Measurements from ENCODE around the gene C20orf173. TPM values are rescaled to one million over a fixed set of nuclear protein-coding genes. Genes with fewer than 3 reads are reported as not detected.

C20orf173 gene
- total RNA-seq, 1 donor from 2014 or later: not detected

DNA sequence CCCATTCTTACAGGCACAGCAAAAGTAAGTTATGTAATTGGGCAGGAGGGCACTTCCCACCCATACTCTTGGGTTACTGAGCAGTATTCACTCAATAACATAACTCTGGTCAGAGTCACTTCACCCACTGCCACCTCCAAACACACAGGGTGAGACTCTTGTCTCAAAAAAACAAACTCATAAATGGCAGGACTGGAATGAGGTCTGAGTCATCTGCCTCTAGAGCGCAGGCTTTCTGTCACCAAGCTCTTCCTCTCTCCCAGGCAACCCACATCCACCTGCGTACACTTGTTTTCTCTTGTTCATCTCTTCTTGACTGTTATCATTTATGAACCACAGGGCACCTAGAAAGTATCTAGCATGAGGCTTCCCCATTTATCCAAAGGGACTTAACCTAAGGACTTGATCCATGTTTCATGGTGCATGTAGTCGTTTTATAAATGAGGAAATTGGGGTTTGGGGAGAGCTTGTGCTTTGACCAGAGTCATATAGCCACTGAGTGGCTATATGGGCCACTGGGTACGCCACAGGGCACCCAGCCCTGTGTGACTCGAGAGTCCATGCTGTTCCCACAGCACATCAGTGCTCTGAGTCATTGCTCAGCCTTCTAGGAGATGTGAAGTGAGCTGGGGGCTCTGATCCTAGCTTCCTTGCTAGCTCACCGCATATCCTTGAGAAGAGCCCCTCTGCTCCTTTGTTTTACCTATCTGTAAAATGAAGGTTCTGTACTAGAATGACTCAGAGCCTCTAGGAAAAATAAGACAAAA lies 22.4 kb downstream of the C20orf173 start:
- DNase-seq (ENCODE audit: low read depth): peak; percentile 21

DNA sequence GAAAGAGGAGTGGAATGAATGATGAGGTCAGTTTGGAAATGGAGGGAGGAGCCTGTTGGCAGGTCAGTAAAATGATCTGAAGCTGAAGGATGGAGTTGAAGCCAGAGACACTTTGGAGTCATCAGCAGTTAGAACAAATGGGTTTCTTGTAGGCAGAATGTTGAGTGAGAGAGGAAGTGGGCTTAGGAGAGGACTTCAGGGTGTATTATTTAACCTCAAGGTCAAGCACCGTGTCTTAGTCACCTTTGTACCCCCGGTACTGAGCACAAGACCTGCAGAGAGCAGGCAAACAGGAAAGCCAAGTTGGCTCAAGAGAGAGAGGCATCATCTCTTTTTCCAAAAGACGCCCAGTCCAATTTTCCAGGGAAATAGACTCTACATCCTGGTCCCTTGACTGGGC lies 23.3 kb downstream of the C20orf173 start:
- DNase-seq (ENCODE audit: low read depth): no peak

DNA sequence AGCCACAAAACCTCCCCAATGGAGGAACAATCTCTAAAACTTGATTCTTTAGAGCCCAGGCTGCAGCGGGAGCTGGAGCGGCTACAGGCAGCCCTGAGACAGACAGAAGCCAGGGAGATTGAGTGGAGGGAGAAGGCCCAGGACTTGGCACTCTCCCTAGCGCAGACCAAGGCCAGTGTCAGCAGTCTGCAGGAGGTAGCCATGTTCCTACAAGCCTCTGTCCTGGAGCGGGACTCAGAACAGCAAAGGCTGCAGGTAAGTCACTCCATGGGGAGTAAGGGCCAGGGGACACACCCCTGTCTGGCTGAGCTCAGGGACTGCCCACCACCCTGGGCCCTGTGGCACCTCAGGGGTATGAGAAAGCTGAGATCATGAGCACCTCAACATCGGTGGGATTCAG lies 24.7 kb downstream of the C20orf173 start:
- no peak for DNase-seq (ENCODE audit: low read depth)

DNA sequence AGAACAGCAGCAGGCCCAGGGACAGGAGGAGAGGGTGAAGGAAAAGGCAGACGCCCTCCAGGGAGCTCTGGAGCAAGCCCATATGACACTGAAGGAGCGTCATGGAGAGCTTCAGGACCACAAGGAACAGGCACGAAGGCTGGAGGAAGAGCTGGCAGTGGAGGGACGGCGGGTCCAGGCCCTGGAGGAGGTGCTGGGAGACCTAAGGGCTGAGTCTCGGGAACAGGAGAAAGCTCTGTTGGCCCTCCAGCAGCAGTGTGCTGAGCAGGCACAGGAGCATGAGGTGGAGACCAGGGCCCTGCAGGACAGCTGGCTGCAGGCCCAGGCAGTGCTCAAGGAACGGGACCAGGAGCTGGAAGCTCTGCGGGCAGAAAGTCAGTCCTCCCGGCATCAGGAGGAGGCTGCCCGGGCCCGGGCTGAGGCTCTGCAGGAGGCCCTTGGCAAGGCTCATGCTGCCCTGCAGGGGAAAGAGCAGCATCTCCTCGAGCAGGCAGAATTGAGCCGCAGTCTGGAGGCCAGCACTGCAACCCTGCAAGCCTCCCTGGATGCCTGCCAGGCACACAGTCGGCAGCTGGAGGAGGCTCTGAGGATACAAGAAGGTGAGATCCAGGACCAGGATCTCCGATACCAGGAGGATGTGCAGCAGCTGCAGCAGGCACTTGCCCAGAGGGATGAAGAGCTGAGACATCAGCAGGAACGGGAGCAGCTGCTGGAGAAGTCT lies 25.5 kb downstream of the C20orf173 start:
- no peak for DNase-seq (ENCODE audit: low read depth)

DNA sequence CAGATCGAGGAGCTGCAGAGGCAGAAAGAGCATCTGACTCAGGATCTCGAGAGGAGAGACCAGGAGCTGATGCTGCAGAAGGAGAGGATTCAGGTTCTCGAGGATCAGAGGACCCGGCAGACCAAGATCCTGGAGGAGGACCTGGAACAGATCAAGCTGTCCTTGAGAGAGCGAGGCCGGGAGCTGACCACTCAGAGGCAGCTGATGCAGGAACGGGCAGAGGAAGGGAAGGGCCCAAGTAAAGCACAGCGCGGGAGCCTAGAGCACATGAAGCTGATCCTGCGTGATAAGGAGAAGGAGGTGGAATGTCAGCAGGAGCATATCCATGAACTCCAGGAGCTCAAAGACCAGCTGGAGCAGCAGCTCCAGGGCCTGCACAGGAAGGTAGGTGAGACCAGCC lies 26.2 kb downstream of the C20orf173 start:
- DNase-seq (ENCODE audit: low read depth): no peak

DNA sequence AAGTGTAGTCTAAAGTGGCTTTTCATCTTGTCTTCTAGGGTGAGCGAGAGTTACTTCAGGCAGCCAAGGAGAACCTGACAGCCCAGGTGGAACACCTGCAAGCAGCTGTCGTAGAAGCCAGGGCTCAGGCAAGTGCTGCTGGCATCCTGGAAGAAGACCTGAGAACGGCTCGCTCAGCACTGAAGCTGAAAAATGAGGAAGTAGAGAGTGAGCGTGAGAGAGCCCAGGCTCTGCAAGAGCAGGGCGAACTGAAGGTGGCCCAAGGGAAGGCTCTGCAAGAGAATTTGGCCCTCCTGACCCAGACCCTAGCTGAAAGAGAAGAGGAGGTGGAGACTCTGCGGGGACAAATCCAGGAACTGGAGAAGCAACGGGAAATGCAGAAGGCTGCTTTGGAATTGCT lies 27.1 kb downstream of the C20orf173 start:
- DNase-seq (ENCODE audit: low read depth): no peak

DNA sequence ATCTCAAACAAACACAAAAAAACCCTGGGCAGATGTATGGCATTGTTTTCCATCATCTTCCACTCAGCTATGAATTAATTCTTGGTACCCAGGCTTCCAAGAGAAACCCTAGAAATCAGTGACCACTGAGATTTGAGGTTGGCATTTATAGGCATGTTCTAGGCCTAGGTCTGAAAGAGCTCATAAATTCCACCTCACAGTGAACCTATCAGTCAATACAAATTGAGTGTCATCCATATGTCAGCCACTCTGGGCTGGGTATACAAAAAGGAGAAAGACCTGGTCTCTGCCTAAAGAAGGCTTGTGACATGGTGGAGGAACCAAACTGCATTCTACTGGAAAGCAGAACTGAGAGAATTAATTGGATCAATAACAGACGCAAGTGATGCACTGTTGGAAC lies 30.2 kb downstream of the C20orf173 start:
- DNase-seq (ENCODE audit: low read depth): no peak

DNA sequence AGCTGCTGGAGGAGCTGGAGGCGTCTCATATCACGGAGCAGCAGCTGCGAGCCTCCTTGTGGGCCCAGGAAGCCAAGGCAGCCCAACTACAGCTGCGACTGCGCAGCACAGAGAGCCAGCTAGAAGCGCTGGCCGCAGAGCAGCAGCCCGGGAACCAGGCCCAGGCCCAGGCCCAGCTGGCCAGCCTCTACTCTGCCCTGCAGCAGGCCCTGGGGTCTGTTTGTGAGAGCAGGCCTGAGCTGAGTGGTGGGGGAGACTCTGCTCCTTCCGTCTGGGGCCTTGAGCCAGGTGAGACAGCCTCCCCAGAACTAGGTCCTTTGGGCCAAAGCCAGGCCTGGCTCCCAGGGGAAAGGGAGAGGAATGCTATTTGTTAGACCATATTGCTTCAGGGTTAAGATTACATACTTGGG lies 31.7 kb downstream of the C20orf173 start:
- no peak for DNase-seq (ENCODE audit: low read depth)

DNA sequence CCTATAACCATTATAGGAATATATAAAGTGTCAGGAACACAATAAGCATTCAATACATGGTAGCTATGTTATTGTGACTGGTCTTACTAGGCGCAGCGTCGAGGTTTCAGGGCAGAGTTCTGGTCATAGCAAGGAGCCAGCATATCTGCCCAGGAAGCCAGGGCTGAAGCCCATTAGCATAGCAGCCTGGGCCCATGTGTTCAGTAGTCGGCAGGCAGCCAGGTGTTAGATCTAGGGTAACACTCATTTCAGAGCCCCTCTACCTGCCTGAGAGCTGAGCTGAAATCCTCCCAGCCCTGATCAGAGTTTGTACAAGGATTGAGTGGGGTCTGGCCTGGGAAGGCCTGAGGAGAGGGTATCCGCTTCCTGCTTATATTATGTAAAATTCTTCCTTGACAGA lies 32.1 kb downstream of the C20orf173 start:
- no peak for DNase-seq (ENCODE audit: low read depth)

DNA sequence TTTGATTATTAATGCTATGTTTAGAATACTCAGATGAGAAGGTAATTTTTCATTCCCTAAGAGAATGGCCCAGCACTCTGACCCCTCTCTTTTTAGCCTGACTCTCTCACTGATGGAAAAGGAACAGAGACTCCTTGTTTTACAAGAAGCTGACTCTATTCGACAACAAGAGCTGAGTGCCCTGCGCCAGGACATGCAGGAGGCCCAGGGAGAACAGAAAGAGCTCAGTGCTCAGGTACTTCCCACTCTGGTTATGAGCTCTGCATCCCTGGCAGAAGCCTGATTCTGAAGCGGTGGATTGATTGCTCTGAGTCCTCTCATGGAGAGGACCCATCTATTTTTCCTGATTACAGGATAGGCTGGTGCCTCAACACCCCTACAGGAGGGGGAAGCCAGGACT lies 33.0 kb downstream of the C20orf173 start:
- no peak for DNase-seq (ENCODE audit: low read depth)

DNA sequence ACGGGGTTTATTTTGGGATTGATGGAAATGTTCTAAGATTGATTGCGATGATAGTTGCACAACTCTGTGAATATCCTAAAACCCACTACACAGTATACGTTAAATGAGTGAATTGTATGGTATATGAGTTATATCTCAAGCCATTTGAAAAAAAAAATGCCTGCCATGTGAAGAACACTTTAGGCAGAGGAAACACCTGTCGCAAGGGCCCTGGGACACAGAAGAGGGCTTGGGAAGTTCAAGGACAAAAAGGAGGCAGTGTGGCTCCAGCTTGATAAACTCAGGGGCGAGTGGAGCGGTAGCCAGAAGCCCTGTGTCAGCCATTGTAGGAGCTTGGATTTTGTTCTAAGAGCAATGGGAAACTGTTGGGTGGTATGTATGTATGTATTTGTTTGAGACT lies 37.1 kb downstream of the C20orf173 start:
- DNase-seq (ENCODE audit: low read depth): no peak

DNA sequence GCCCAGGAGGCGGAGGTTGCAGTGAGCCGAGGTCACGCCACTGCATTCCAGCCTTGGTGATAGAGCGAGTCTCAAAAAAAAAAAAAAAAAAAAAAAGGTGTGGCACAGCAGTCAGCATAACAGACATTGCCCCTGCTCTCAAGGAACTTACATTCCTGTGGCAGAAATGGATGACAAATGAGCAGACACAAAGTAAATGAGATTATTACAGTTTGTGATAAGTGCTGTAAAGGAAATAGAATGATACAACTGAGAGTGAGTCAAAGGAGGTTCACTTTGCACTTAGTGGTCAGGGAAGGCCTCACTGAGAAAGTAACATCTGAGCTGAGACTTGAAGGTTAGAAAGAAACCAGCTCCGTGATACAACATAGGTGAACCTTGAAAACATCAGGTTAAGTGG lies 37.6 kb downstream of the C20orf173 start:
- DNase-seq (ENCODE audit: low read depth): no peak

DNA sequence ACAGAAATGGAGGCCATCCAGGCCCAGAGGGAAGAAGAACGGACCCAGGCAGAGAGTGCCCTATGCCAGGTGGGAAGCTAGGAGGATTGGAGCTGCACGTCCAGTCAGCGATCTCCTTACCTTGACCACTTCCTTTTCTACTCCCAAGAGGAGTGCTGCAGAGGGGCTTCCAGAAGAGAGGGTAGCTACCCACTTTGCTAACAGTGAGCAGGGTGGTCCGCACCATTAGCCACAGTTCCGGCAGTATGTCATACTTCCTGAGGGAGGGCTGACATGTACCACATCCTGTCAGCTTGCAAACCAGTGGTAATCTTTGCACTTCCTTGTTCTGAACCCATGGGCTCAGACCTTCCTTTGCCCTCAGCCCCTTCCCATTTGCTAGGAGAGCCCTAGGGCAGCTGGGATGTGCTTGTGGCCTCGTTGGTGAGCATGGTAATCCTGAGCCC lies 38.7 kb downstream of the C20orf173 start:
- no peak for DNase-seq (ENCODE audit: low read depth)

DNA sequence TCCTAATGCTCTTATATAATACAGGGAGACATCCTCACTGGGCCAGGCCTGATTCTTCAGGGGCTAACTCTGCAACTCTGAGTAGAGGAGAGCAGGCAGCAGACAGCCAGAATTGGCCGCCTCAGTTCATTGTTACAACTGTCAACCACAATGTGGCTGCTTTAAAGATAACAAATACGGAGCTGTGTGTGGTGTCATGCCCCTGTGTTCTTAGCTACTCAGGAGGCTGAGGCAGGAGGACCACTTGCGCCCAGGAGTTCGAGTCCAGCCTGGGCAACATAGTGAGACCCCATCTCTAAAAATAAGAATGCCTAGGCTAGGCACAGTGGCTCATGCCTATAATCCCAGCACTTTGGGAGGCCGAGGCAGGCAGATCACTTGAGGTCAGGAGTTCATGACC lies 39.7 kb downstream of the C20orf173 start:
- no peak for DNase-seq (ENCODE audit: low read depth)

DNA sequence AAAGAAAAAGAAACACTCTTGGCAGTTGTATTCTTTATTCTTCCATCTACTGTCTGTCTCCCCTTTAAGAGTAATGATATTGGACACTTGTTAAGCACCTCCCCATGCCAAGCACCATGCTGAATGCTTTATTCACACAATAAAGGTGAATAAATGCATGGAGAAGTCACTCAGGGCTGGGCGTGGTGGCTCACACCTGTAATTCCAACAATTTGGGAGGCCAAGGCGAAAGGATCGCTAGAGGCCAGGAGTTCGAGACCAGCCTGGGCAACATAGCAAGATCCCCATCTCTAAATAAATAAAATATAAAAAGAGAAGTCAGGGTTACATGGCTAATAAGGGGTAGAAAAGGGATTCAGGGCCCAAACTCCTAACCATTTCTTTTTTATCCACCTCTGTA lies 42.0 kb downstream of the C20orf173 start:
- no peak for DNase-seq (ENCODE audit: low read depth)

DNA sequence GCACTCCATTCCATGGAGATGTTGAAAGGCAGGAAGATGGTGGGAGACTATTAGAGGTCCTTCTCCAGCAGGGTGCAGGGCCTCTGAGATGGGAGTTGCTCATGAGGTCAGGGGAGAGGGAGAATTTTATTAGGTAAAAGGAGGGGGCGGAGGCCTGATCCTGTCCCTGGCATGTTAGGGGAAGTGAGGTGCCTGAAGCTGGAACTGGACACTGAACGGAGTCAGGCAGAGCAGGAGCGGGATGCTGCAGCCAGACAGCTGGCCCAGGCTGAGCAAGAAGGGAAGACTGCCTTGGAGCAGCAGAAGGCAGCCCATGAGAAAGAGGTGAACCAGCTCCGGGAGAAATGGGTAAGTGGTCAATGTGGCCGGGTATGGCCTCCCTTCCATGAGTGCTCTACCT lies 49.7 kb downstream of the C20orf173 start:
- DNase-seq (ENCODE audit: low read depth): no peak

DNA sequence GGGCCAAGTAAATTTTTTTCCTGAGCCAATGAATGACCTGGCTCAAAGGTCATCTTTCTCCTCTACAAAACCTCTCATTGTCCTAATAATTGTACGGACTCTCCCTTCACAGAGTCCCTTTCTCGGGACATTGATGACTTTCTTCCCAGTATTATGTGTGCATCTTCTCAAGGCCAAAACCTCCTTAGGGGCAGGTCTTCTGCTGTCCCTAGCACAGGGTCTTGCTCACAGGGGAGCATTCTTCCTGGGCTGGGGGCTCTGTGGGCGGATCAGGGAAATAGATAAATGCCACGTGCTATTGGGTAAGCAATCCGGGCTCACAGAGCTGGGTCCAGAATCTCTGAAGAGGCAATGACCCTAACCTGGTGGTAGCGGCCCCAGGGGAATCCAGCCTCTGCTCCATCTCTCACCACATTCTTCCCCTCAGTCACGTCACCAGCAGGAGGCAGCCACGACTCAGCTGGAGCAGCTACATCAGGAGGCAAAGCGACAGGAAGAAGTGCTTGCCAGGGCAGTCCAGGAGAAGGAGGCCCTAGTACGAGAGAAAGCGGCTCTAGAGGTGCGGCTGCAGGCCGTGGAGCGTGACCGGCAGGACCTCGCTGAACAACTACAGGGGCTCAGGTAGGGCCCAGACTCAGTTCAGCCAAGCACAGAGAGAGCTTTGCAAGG lies 50.5 kb downstream of the C20orf173 start:
- no peak for DNase-seq (ENCODE audit: low read depth)

Other genes with a start within 250 kb of the C20orf173 start
- gene EIF6, start 244.9 kb downstream of the C20orf173 start, total RNA-seq: 199 and 503 TPM in 2 replicates
- gene FAM83C, start 237.2 kb downstream of the C20orf173 start, total RNA-seq: not detected in 2 replicates
- 24.3 and 49.3 TPM in 2 replicates for gene UQCC1, start 117.7 kb downstream of the C20orf173 start, total RNA-seq
- 16.0 and 18.2 TPM in 2 replicates for gene GDF5, start 91.4 kb downstream of the C20orf173 start, total RNA-seq
- 22.7 and 66.0 TPM in 2 replicates for gene CEP250, start 74.1 kb downstream of the C20orf173 start, total RNA-seq
- gene ERGIC3, start 12.4 kb upstream of the C20orf173 start, total RNA-seq: 477 and 539 TPM in 2 replicates
- 13.8 and 37.0 TPM in 2 replicates for gene SPAG4, start 86.2 kb upstream of the C20orf173 start, total RNA-seq
- gene CPNE1, start 135.2 kb upstream of the C20orf173 start, total RNA-seq: 73.1 and 119 TPM in 2 replicates
- 55.6 and 59.0 TPM in 2 replicates for gene RBM12, start 135.2 kb upstream of the C20orf173 start, total RNA-seq
- 37.7 and 53.9 TPM in 2 replicates for gene NFS1, start 169.7 kb upstream of the C20orf173 start, total RNA-seq
- 86.9 and 420 TPM in 2 replicates for gene ROMO1, start 169.8 kb upstream of the C20orf173 start, total RNA-seq
- 182 and 322 TPM in 2 replicates for gene RBM39, start 212.6 kb upstream of the C20orf173 start, total RNA-seq
- 20.0 and 58.4 TPM in 2 replicates for gene PHF20, start 242.4 kb upstream of the C20orf173 start, total RNA-seq

All from renal cortical epithelial cell (primary cell).